Activated T-helper 9 cell treated with anti-CD3 and anti-CD28 coated beads, Interleukin-2, amount 50 U/mL, for 16 hours (primary cell): ENCODE results near the gene TNPO3.

Experiments
- DNase-seq: peaks from one replicate; pipeline ENCODE4 v3.0.0-alpha.2; 2020; ENCODE audit warnings: low read depth

Gene TNPO3

DNA sequence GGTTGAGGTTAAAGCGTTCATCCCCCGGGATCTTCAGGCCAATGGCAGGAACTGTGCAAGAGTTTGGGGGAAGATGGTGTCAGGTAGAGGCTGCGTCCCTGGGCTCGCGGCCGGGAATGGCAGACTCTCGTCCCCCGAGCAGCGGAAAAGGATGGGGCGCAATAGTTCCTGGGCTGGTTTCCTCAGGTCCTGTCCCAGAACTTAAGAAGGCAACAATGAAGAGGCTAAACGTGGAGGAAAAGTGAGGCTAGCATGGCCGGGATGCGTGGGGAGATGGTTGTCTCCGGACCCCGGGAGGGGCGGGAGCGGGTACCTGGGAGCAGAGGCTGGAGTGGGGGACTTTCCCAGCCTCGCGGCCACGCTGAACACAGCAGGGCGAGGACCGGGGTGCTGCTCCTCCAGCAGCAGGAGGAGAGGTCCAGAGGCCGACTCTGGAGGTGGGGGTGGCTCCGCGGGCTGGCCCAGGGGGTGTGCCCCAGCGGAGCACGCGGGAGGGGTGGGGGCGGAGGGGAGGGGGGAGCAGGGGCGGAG lies 116.3 kb downstream of the TNPO3 start:
- DNase-seq = no peak

DNA sequence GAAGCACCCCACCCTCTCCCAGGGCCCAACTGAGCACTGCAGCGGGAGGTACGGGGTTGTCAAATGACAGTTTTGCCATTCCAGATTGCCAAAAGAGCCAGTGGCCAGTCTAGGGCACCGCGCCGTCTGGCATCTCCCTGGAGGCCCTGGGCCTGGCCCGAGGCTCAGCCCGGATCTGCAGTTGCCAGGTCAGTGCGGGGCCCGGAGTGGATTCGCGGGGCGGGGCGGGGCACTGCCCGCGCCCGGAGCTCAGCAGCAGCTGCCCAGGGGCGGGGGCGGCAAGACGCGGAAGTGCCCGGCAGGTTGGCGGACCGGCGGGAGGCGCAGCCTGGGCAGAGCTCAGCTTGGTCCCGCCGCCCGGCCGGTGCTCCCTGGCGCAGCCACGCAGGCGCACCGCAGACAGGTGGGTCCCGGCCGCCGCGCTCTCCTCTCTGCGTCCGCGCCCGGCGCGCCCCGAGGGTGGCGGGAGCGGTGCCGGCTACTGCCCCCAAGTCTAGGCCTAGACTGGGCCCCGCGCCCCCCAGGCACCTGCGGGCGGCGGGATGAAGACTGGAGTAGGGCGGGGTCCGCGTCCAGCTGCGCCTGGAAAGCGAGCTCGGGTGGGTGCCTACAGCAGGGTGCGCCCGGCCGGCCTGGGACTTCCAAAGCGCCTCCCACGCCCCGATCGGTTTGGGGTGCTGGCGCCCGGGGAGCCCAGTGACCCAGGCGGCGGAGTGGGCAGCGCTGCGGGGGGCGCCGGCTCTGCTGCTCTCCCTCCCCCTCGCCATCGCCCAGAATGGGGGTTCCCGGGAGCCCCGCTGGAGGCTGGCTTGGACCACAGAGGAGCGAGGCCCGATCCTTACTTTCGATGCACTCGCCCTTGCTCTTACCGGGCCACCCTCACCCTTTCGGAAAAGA lies 117.0 kb downstream of the TNPO3 start, which contains the start of gene IRF5:
Gene IRF5, plus strand, starts transcription at position 281 of the 897 bp plus-strand sequence. CDS start 4,155 bp downstream, outside the sequence.
- no peak for DNase-seq

DNA sequence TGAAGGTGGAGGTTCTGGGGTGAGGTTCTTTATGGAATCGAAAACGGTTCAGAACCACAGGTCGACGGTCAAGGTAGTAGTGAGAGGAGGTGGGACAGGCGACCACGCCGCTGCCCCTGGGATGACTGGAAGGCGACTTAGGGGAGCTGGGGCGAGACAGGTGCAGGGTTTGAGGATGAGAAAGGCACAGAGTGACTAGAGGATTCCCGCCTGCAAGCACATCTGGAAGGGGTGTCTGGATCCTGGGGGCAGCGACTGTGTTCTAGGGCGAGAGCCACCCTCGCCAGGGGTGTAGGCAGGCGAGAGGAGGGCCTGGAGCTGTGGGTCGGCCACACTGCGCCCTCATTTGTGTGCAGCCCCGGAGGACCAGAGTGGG lies 117.7 kb downstream of the TNPO3 start:
- no peak for DNase-seq

DNA sequence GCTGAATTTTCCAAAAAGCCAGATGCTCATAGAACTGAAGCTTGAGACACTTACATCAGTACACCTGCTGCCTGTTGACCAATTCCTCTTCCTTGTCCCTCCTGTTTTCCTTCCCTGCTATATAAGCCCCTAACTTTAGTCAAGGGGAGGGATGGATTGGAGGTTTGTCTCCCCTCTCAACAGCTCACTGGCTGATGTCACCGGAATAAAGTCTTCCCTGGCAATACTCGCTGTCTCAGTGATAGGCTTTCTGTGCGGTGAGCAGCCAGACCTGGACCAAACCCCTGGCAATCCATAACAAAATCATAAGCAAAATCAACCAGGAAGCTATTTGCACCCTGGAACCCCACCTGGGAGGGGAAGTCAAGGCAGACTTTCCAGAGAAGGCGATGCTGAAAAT lies 118.1 kb downstream of the TNPO3 start:
- DNase-seq = no peak

DNA sequence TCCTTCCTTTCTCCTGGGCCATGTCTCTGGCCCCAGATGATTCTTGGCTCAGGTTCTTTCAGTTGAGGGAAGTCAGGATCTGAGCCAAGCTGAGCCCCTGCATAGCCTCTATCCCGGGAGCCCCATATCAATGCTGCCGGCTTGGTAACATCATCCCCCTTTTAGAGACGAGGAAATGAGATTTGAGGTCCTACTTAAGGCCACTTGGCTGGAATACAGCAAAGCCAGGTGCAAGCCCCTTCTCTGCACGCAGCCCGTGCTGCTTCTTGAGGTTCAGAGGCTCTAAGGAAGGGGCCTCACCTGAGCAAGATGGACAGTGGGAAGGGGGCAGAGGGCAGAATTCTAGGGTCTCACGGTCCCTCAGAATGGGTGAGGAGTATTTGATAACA lies 119.6 kb downstream of the TNPO3 start:
- DNase-seq = no peak

DNA sequence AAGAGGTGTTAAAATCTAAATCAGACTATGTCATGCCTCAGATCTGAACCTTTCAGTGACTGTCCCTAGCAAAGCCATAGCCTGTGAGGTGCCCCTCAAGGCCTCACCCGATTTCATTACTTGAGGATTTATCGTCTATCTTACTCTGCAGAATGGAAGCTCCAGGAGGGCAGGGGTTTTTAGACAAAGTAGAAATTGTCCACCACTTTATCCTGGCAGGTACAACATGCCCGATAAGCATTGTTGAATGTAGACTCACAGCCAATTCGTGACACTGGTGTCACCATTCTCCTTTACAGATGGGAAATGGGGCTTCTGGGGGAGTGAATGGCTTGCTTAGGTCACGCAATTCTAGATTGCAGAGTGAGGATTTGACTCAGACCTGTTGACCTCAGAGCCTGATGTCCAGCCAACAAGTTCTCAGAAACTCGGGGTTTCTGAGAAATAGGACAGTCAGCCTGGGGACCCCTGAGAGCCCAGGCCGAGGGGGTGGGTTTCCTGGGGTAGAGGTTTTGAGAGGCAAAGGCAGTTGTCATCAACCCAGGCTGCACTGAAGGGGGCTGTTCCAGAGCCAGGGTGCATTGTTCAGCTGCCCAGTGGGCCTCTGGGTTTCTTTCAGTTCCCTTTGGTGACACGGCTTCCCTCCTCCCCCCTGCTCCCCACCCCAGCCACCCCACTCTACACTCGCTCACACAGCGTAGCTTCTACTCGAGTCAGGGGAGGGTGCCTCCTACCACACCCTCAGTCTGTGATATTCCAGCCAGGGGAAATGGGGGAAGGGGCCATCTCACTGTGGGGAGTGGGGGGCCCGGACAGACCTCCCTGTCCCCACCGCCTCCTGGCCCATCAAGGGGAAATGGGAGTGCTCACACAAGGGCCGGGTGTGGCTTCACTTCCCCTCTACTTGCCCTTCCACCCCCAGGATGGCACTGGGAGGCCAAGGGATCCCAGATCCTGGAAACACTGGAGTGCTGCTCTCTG lies 120.3 kb downstream of the TNPO3 start:
- no peak for DNase-seq

DNA sequence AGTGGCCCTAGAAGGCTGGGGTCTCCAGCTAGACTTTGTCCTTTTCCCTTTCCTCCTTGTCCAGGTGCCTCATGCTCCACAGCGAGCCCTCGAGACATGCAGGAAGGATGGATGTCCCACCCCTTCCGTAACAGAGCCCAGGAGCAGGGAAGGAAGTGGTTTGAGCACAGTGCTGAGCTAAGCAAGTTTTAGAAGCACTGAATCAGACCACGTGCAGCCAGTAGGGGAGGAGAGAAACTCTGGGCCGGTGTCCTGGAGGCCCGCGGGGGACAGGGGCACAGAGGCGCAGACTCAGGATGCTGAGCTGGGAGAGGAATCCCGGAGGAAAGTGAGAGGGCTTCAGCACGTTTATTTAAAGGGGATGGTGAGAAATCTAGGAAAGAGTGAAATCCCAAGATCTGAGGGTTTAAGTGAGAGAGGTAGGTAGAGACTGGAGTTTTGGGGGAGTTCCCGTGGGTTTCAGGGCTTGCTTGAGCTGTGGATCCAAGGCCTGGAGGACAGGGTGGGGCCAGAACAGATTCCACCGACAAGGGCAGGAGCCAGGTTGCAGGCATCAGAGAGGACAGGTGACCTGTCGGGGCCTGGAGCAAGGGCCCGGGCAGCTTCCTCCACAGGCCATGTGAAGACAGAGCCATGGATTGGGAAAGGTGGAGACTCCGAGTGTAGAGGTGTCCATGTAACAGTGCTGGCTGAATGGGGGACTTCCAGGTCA lies 121.6 kb downstream of the TNPO3 start:
- no peak for DNase-seq

DNA sequence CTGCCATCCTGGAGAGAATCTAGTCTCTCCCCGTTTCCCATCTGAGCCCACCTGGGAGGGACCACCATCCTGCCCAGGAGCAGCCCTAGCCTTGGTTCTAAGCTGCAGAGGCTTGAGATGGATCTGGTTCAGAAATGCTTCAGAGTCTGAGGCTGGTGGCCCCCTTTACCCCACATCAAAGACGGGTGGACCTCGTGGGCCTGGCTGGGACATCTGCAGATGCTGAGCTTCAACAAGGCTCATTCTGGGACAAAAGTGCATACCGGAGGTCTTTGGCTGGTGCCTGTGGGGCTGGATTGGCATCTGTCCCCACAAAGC lies 122.1 kb downstream of the TNPO3 start:
- no peak for DNase-seq

DNA sequence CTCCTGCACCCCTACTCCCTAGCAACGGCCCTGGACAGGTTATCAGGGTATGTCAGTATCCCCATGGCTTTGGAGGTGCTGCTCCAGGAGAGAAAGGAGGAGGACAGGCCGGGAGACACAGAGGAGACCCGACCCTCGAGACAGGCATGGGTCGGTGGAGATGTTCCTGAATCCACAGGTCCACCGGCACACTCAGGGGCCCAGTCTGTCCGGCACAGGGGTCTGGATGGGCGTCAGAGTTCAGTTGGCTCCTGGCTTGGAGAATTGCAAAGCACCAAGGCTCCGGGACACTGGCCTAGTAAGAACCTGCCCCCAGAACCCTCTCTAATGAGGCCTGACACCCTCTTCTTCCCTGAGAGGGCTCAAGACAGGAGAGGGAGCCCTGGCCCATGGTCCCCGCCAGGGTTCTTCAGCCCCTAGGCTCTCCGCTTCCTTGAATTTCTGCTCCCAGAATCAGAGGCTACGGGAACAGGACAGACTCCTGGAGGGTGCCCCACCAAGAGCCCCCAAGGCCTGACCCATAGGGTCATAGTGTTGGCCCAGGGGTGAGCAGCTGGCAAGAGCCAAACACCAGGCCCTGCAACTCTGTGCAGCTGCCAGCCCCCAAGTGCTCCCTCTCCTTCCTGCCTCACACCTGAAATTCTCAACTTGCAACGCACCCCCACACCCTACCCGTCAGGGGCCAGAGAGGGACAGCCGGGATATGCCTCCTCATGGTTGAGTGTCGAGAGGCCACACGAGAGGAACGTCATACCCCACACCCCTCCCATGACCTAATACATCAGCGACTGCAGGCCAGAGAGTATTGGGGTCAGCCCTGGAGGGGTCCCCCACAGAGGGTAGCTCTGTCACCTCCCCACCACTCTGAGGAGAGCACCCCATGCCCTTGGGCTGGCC lies 122.7 kb downstream of the TNPO3 start:
- DNase-seq = no peak

DNA sequence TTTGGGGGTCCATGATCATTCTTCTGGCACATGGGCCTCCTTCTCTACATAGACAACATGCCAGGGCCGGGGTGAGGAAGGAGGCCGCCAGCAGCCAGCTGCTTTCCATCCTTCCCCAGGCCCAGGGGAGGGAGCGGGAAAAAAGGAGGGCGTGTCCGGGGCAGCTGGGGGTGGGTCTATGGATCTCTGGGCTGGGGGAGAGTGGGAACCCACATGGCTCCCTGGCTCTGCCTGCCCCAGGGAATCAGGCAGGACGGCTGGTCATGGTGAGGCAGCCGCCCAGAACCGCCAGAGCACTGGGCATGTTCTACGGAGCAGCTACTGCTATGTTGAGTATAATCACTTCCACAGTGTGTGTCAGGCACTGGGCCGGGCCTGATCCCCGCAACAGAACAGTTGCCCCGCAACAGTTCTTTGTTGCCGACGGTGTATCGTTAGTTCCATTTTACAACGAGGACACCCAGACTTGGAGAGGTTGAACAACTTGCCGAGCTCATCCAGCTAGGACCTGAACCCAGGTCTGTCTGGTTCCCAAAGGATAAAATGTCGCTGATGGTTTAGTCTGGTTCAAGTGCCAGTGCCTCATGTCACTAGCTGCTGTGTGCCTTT lies 123.6 kb downstream of the TNPO3 start:
- no peak for DNase-seq

DNA sequence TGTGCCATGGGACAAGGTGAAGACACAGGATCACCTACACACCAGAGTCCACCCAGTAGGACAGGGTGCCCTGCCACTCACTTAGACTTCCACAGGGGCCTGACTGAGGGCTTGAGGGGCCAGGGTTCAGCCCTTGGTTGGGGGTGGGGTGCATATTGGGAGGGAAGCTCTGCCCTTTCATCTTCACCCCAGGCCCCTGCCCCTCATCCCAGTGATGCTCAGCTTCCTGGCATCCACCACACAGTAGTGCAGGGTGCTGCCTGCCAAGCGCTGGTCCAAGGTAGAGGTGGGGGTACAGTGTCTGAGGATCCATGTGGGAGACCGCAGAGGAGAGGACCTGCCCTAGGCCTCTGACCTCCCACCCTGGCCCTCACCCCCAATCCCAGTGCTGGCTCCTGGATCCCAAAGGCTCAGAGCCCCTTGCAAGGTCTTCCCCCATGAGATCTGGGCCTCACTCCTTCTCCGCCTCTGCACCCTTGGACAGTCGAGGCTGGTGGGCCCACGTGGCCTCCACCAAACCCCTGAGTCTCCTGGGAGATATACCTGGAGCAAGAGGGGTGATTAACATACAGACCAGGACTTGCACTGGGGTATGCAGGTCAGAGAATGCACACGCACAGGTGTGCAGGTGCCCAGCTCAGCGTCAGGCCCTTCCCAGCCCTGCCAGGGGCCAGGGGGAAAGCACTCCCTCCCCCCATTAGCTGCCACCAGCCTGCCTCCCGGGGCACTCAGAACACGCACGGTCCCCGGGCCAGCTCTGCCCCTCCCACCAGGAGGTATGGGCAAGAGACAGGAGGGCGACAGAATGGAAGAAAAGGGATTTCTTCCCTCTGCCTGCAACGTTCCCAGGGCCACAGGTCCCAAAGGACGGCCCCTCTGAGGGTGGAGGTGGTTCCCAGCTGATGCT lies 125.8 kb downstream of the TNPO3 start:
- DNase-seq = no peak

DNA sequence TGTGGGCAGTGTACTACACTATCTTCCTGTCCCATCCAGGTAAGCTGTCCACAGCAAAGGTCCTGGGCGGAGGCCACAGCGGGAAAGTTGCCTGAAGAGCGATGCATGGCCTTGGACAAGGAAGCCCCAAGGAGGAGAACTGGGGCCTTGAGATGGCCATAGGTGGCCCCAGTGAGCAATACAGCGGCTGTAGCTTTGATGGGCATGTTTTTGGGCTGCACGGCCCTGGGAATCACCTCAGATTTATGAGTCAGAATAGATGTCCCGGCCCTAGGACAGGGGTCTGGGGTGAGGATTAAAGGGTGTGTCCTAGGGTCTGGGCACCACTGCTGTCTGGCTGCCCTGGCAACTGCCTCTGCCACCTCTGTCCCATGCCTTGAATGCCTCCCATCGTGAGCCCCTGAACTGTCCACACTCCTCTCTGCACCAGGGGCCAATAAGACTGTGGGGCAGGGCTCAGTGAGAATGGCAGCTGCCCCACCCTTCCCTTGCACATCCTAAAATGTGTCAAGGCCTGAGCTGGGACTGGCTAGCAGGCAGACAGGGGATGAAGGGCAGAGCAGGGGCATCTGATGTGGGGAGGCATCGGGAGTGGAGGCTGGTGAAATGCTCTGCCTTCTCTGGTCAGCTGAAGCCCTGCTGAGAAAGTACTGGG lies 126.6 kb downstream of the TNPO3 start:
- DNase-seq = no peak

DNA sequence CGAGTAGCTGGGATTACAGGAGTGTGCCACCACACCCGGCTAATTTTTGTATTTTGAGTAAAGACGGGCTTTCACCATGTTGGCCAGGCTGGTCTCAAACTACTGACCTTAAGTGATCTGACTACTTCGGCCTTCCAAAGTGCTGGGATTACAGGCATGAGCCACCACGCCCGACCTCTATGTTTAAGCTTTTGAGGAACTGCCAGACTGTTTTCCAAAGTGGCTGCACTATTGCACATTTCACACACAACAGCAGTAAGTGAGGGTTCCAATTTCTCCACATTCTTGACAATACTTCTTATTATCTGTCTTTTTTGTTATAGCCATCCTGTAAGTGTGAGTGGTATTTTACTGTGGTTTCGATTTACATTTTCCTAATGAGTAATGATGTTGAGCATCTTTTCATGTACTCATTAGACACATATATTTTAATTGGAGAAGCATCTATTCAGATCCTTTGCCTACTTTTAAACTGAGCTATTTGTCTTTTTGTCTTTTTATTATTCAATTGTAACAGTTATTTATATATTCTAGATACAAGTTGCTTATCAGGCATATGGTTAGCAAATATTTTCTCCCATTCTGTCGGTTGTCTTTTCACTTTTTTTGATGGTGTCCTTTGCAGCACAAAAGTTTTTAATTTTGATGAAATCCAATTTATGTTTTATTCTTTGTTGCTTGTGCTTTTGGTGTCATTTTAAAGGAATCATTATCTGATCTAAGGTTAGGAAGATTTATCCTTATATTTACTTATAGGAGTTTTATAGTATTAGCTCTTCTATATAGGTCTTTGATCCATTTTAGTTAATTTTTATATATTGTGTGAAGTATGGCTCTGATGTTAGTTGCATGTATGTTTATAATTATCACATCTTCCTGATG lies 130.0 kb downstream of the TNPO3 start:
- DNase-seq = no peak

DNA sequence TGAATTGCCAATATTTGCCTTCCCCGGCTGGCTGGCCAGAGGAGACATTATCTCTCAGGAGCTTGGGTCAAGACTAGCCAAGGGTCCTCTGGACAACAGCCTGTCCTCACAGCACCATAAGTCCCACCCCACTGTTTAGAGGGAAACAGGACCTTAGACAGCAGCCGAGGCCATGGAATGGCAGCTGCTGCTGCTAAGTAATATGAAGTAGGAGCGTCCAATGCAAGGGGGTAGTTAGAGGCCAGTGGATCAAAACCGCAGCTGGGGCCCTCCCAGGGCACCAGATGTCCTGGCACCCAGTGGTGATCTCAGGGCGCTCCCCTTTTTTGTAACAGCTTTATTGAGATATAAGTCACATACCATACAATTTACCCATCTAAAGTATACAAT lies 131.5 kb downstream of the TNPO3 start:
- DNase-seq = no peak

DNA sequence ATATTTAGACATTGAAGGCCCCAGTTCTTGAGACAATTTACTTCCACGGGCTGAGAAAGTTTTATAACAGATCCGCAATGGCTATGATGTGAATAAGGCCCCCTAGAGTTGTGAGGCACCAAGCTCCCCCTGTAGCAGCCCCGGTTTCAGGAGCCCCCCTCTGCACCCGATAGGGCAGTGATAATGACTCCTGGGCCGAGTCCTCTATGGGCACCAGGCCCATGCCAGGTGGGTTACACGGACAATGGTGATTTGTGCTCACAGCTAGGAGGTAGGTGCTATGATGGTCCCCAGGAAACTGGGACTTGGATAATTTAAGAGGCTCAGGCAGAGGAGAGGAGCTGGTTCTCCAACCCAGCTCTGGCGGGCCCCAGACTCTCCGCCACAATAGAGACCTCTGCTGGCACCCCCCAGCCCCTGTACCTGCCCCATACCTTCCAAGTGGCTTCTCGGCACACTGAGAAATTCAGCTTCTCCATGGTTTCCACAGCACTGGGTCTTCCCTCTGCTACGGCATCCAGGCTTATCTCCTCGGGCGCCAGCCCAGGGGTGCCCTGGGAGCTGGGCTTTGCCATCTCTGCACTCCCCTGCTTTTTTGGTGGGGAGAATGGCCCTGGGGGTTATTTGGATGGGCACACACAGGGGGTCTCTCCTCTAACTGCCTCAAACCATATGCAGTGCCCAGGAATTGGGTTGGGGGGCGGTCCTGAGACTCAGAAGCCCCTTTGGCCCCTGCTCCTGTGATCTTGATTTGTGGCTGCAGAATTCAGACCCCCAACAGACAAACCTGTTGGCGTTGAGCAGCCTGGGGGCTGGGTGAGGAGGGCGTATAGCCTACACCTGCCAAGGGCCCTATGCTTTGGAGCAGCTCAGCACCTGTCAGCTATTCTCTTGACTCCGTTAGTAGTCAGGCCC lies 132.2 kb downstream of the TNPO3 start:
- no peak for DNase-seq

DNA sequence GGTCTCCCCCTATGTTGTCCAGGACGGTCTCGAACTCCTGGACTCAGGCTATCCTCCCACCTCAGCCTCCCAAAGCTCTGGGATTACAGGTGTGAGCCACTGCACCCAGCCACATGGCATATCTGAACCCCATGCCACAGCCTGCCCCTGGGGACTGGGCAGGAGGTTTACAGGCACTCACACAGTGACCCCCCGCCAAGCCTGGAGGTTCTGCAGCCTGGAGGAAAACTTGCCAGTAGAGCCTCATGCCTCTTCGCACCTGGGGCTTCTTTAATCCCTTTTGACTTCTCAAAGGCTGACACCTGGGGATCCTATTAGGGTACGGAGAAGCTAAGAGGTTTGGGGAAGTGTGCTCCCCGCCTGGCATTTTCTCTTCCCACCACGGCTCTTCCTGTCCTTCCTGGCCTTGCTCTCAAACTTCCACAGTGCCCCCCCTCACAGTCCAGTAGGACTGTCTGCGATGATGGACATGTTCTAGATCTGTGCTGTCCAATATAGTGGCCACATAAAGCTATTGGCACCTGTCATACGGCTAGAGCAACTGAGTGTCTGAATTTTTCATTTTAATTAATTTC lies 133.0 kb downstream of the TNPO3 start:
- DNase-seq = no peak
